ENCODE data around the gene PAPOLB. TPM values are rescaled to one million over a fixed set of nuclear protein-coding genes. Genes with fewer than 3 reads are reported as not detected.

The PAPOLB gene
- polyA plus RNA-seq, 1 donor from 2014 or later: 0.05 TPM

- H3K9me2 ChIP-seq (ENCODE audit: insufficient read depth, low read length): no peaks in the 10 kb centered on the region
- TF ChIP-seq EZH2 (IDR thresholded peaks at IDR 0.05; ENCODE audit: borderline replicate concordance, insufficient read depth, low read length, poor library complexity, severe bottlenecking): no peak
- no peak for TF ChIP-seq EP300 (conservative IDR thresholded peaks at IDR 0.05; ENCODE audit: poor library complexity, severe bottlenecking)
- TF ChIP-seq SMC3 (conservative IDR thresholded peaks at IDR 0.05; ENCODE audit: poor library complexity): no peak
- TF ChIP-seq TAF1 (IDR thresholded peaks at IDR 0.05; ENCODE audit: low read depth): no peak
- TF ChIP-seq, protein P1, sequence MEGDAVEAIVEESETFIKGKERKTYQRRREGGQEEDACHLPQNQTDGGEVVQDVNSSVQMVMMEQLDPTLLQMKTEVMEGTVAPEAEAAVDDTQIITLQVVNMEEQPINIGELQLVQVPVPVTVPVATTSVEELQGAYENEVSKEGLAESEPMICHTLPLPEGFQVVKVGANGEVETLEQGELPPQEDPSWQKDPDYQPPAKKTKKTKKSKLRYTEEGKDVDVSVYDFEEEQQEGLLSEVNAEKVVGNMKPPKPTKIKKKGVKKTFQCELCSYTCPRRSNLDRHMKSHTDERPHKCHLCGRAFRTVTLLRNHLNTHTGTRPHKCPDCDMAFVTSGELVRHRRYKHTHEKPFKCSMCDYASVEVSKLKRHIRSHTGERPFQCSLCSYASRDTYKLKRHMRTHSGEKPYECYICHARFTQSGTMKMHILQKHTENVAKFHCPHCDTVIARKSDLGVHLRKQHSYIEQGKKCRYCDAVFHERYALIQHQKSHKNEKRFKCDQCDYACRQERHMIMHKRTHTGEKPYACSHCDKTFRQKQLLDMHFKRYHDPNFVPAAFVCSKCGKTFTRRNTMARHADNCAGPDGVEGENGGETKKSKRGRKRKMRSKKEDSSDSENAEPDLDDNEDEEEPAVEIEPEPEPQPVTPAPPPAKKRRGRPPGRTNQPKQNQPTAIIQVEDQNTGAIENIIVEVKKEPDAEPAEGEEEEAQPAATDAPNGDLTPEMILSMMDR (IDR thresholded peaks at IDR 0.05; ENCODE audit: poor library complexity, severe bottlenecking): no peak
- no peak for TF ChIP-seq REST (IDR thresholded peaks at IDR 0.05; ENCODE audit: borderline replicate concordance)
- no peak for TF ChIP-seq POLR2AphosphoS5 (IDR thresholded peaks at IDR 0.05)
- TF ChIP-seq RAD21 (conservative IDR thresholded peaks at IDR 0.05): no peak
- no peak for TF ChIP-seq MXI1 (conservative IDR thresholded peaks at IDR 0.05; ENCODE audit: poor library complexity, severe bottlenecking)
- no peaks in the 10 kb centered on the region for H3K27me3 ChIP-seq (ENCODE audit: insufficient read depth, low read depth, low read length)
- no peaks in the 10 kb centered on the region for H4K20me1 ChIP-seq (ENCODE audit: insufficient read depth)
- H3K9me3 ChIP-seq (ENCODE audit: low read length): no peaks in the 10 kb centered on the region
- no peak overlapping the region for H3K27ac ChIP-seq (ENCODE audit: low read length)
- H3K36me3 ChIP-seq (ENCODE audit: insufficient read depth, low read length): no peaks in the 10 kb centered on the region
- H2AFZ ChIP-seq (ENCODE audit: low read depth, low read length): no peak overlapping the region
- no peak overlapping the region for H3K4me3 ChIP-seq (ENCODE audit: low read length)
- H3K4me2 ChIP-seq (ENCODE audit: low read length): no peak overlapping the region
- H3K9ac ChIP-seq (ENCODE audit: low read length): no peak overlapping the region
- no peaks in the 10 kb centered on the region for H3K79me2 ChIP-seq (replicated peaks; ENCODE audit: insufficient read depth, low read length)
- no peaks in the 10 kb centered on the region for H3F3A ChIP-seq (ENCODE audit: insufficient read depth, low read length, poor library complexity, severe bottlenecking)
These were observed 9.3 kb upstream of the PAPOLB start for GRCh38 chr7:4871056-4871680.

- no peak for TF ChIP-seq SMC3 (conservative IDR thresholded peaks at IDR 0.05; ENCODE audit: poor library complexity)
- TF ChIP-seq MXI1 (conservative IDR thresholded peaks at IDR 0.05; ENCODE audit: poor library complexity, severe bottlenecking): no peak
- TF ChIP-seq, protein P1 (IDR thresholded peaks at IDR 0.05; ENCODE audit: poor library complexity, severe bottlenecking): no peak
- no peak for TF ChIP-seq POLR2AphosphoS5 (IDR thresholded peaks at IDR 0.05)
- no peak for TF ChIP-seq TAF1 (IDR thresholded peaks at IDR 0.05; ENCODE audit: low read depth)
- no peak for TF ChIP-seq RAD21 (conservative IDR thresholded peaks at IDR 0.05)
- no peak for TF ChIP-seq EZH2 (IDR thresholded peaks at IDR 0.05; ENCODE audit: borderline replicate concordance, insufficient read depth, low read length, poor library complexity, severe bottlenecking)
- no peak for TF ChIP-seq REST (IDR thresholded peaks at IDR 0.05; ENCODE audit: borderline replicate concordance)
- TF ChIP-seq EP300 (conservative IDR thresholded peaks at IDR 0.05; ENCODE audit: poor library complexity, severe bottlenecking): no peak
- H3K36me3 ChIP-seq (ENCODE audit: insufficient read depth, low read length): no peaks in the 10 kb centered on the region
- no peaks in the 10 kb centered on the region for H3K79me2 ChIP-seq (replicated peaks; ENCODE audit: insufficient read depth, low read length)
- no peaks in the 10 kb centered on the region for H3K27me3 ChIP-seq (ENCODE audit: insufficient read depth, low read depth, low read length)
- H3K9ac ChIP-seq (ENCODE audit: low read length): no peak overlapping the region
- H3K27ac ChIP-seq (ENCODE audit: low read length): no peak overlapping the region
- H4K20me1 ChIP-seq (ENCODE audit: insufficient read depth): no peaks in the 10 kb centered on the region
- no peaks in the 10 kb centered on the region for H3K9me3 ChIP-seq (ENCODE audit: low read length)
- no peak overlapping the region for H3K4me2 ChIP-seq (ENCODE audit: low read length)
- no peaks in the 10 kb centered on the region for H3F3A ChIP-seq (ENCODE audit: insufficient read depth, low read length, poor library complexity, severe bottlenecking)
- H2AFZ ChIP-seq (ENCODE audit: low read depth, low read length): no peak overlapping the region
- H3K9me2 ChIP-seq (ENCODE audit: insufficient read depth, low read length): no peaks in the 10 kb centered on the region
- no peak overlapping the region for H3K4me3 ChIP-seq (ENCODE audit: low read length)
These were observed 6.7 kb upstream of the PAPOLB start for GRCh38 chr7:4868493-4868892.

Data from neural cell (in vitro differentiated cells).